IPS-18c (cell line): ENCODE results near the gene AHSG.

ENCODE experiments used
- H3K4me3 ChIP-seq: 2 replicates; pipeline ENCODE4 v1.7.0; 2013; ENCODE audit warnings: low read depth, mild to moderate bottlenecking, low read length, moderate library complexity; ENCODE audit not compliant: insufficient read depth
- H3K9me3 ChIP-seq: one replicate; pipeline ENCODE4 v1.6.1; 2013; ENCODE audit warnings: mild to moderate bottlenecking, low read length, moderate library complexity; ENCODE audit not compliant: control insufficient read depth, insufficient read depth

The AHSG gene

DNA sequence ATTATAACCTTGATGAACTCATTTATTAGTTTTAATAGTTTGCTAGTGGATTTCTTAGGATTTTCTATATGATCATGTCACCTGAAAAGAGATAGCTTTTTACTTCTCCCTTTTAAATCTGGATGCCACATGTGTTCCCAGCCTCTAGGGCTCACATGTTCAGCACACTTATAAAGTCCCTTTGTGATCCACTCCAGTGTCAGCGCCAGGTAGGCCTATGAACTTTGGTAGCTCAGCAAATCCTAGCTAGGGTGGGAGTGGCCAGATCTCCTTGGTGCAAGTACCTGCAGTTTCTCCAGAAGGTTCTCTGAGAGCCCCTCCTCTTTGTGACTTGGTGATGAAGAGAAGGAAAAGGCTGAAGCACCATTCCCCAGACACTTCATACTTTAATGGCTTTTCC is 36.0 kb downstream of the AHSG start:
- H3K9me3 ChIP-seq: no peaks in the 10 kb centered on the region
- no peak overlapping the region for H3K4me3 ChIP-seq

- Histone ChIP-seq H3K4me3 (no peak overlapping the region), H3K9me3 (no peaks in the 10 kb centered on the region)
Measured at GRCh38 chr3:186651678-186652215, 38.9 kb downstream of the AHSG start.

- peaks cover 2% of the 10 kb centered on the region for H3K9me3 ChIP-seq
- no peak overlapping the region for H3K4me3 ChIP-seq
Measured at GRCh38 chr3:186653080-186653707, 40.3 kb downstream of the AHSG start.

DNA sequence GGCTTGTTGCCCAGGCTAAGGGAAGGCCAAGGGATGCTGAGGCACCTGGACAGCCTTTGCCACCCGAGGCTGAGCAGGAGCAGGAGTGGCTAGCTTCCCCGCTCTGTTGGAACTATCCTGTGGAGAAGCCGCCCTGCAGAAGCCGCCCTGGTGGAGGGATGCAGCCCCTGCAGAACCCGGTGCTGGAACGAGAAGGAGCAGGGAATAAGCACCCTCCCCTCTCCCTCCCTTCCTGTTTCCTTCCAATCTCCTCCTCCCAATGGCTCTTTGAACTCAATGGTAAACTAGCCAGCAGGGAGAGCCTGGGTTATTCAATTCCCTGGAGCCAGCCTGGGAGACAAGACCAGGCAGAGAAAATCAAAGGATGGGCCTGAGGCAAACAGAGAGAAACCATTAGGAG is 41.1 kb downstream of the AHSG start:
- Histone ChIP-seq H3K4me3 (no peak overlapping the region), H3K9me3 (peaks cover 2% of the 10 kb centered on the region)

GRCh38 chr3:186663361-186664118 is 50.7 kb downstream of the AHSG start:
- no peak overlapping the region for H3K4me3 ChIP-seq
- H3K9me3 ChIP-seq: no peaks in the 10 kb centered on the region

DNA sequence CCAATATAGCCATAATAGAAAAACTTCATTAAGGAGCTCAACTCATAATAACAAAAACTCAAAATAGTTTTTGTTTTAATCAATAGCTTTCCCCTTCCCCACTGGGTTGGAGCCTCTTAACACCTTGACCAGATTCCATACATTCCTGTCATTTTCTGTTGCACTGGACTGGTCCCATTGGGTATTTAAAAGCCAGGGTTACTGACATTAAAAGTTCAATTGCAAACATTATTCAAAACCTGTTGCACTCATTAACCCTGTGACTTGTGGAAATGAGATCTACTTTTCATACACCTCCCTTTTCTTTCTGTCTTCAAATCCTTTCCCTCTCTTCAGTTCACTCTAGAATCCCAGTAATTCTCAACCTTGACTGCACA is 51.2 kb downstream of the AHSG start:
- no peak overlapping the region for H3K4me3 ChIP-seq
- H3K9me3 ChIP-seq: no peaks in the 10 kb centered on the region

DNA sequence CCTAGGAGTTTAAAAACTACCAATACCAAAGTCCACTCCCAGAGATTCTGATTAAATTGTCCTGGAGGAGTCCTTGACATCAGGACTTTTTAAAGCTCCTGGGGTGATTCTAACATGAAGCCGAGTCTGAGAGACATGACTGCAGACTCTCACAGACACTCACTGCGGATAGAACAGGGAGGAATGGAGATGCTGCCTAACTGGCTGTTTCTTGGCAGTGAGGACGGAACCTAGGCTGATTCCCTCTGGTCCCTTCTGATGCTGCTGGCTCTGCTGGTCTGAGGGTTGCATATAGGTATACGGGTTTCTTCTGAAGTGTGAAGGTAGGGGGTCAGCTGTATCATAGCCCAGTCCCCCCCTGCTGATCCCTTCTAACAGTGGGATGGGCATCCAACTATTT is 51.6 kb downstream of the AHSG start:
- Histone ChIP-seq H3K4me3 (no peak overlapping the region), H3K9me3 (no peaks in the 10 kb centered on the region)

DNA sequence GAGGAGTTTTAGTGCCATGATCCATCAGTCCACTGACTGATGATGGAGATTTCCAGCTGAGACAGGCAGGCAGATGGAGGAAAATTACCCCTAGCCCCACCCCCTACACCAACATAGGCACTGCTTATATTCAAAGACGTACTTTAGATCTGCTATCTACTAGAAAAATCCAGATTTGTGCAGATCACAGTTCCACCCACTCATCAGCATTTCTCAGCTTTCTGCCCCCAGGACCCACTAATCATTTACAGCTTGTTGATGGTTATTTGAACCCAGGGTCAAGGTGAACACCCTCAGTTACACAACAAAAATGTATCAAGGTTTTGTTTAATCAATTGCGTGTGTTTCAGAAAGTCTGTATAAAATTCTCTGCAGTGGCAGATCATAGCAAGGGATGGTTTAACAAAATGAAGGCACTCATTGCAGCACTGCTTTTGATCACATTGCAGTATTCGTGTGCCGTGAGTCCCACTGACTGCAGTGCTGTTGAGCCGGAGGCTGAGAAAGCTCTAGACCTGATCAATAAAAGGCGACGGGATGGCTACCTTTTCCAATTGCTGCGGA is 52.8 kb downstream of the AHSG start, which contains the start of gene HRG:
Gene HRG, plus strand, starts transcription at position 390 of the 564 bp plus-strand sequence. Its CDS starts 18 bp downstream, at position 408.
- no peak within 1 kb of the TSS for H3K4me3 ChIP-seq
- H3K9me3 ChIP-seq: no peaks in the 10 kb centered on the region

DNA sequence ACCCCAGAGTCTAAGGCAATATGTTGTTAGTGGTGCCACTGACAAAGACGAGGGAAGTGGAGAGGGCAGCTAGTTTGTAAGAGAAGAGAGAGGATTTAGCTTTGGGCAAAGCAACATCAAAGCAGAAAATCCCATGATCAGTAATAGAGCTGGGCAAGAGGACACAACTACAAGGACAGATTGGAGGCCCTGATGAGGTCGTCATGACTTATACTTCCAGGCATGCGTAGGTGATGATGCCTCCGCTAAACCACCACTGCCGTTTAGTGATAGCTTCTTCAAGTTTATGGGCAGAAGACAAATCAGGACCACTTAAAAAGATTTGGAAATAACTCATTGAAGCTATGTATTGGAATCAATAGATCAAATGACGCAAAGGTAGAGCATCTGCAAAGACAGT is 55.6 kb downstream of the AHSG start:
- Histone ChIP-seq H3K9me3 (no peaks in the 10 kb centered on the region), H3K4me3 (no peak overlapping the region)

DNA sequence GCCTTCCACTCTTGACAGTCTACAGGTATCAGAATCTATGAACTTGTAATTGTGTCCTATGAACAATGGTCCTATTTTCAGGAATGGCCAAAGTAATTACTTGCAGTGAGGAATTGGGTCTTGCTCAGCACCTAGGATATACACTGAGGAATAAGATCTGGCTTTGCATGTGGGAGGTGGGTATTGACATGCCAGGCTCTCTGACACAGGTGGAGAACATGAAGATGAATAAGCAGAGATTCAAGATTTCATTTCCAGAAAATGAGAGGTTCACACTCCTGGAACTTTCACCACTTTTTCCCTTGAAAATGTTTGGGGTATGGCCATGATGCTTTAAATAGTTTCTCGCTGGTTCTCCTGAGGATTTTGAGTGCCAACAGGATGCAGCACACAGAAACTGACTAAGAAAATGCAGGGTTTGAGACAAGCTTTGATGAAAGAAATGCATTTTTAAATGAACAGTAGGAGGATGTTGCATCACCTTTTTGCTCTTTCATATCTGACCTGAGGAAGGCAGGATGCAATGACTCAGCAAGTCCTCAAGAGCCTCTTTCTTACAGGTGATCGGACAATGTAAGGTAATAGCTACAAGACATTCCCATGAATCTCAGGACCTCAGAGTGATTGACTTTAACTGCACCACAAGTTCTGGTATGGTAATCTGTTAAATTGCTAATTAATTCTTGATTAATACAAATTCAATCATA is 56.7 kb downstream of the AHSG start:
- no peaks in the 10 kb centered on the region for H3K9me3 ChIP-seq
- no peak overlapping the region for H3K4me3 ChIP-seq

GRCh38 chr3:186670155-186670554 is 57.3 kb downstream of the AHSG start:
- Histone ChIP-seq H3K9me3 (no peaks in the 10 kb centered on the region), H3K4me3 (no peak overlapping the region)
